DND-41 (cell line): ENCODE results near the gene HAUS8.

Source experiments
- EZH2 ChIP-seq: IDR thresholded peaks from 3 replicates; pipeline ENCODE4 v1.6.1; 2012; ENCODE audit warnings: borderline replicate concordance, low read depth, mild to moderate bottlenecking, moderate library complexity, low read length, inconsistent platforms; ENCODE audit not compliant: severe bottlenecking
- TF ChIP-seq, protein P1 (sequence below): IDR thresholded peaks from 2 replicates; pipeline ENCODE4 v1.5.1; 2012; ENCODE audit warnings: borderline replicate concordance, low read length, moderate library complexity, mild to moderate bottlenecking; ENCODE audit not compliant: poor library complexity, severe bottlenecking; ENCODE audit errors: extremely low read depth

- no peak for TF ChIP-seq EZH2
- TF ChIP-seq, protein P1, sequence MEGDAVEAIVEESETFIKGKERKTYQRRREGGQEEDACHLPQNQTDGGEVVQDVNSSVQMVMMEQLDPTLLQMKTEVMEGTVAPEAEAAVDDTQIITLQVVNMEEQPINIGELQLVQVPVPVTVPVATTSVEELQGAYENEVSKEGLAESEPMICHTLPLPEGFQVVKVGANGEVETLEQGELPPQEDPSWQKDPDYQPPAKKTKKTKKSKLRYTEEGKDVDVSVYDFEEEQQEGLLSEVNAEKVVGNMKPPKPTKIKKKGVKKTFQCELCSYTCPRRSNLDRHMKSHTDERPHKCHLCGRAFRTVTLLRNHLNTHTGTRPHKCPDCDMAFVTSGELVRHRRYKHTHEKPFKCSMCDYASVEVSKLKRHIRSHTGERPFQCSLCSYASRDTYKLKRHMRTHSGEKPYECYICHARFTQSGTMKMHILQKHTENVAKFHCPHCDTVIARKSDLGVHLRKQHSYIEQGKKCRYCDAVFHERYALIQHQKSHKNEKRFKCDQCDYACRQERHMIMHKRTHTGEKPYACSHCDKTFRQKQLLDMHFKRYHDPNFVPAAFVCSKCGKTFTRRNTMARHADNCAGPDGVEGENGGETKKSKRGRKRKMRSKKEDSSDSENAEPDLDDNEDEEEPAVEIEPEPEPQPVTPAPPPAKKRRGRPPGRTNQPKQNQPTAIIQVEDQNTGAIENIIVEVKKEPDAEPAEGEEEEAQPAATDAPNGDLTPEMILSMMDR, result no peak
These were observed 29.2 kb downstream of the HAUS8 start for GRCh38 chr19:17045907-17046502.
